Activated naive CD4-positive, alpha-beta T cell treated with anti-CD3 and anti-CD28 coated beads, Interleukin-2, amount 10 ng/mL, durations not matched to agents 7 days and 5 days (primary cell): ENCODE results near the gene FOXF2.

Experiments used
- CTCF ChIA-PET: fragments of 350-600 bp; sonication (Branson Sonifier 250); formaldehyde crosslinking; loops from one replicate; lab custom pipeline; 2021; ENCODE audit warnings: antibody characterized with exemption; lab: Charles Lee
- DNase-seq: peaks from one replicate; pipeline ENCODE4 v3.0.0-alpha.2; 2020
- H3K27ac Mint-ChIP-seq: one replicate; pipeline ENCODE4 v1.8.0; 2021; ENCODE audit warnings: mild to moderate bottlenecking, moderate library complexity, mixed read lengths
- H3K27me3 Mint-ChIP-seq: one replicate; pipeline ENCODE4 v1.8.0; 2021; ENCODE audit warnings: mild to moderate bottlenecking, mixed read lengths
- H3K36me3 Mint-ChIP-seq: one replicate; pipeline ENCODE4 v1.8.0; 2021; ENCODE audit warnings: mixed read lengths
- H3K4me1 Mint-ChIP-seq: one replicate; pipeline ENCODE4 v1.8.0; 2021; ENCODE audit warnings: mixed read lengths
- H3K4me3 Mint-ChIP-seq: one replicate; pipeline ENCODE4 v1.8.0; 2021; ENCODE audit warnings: mild to moderate bottlenecking, moderate library complexity, mixed read lengths
- H3K9me3 Mint-ChIP-seq: one replicate; pipeline ENCODE4 v1.8.0; 2021; ENCODE audit warnings: mixed read lengths

The FOXF2 gene

GRCh38 chr6:1402369-1402768, 13.0 kb downstream of the FOXF2 start:
- DNase-seq, result no peak
- H3K9me3 Mint-ChIP-seq, result no peaks in the 10 kb centered on the region
- CTCF ChIA-PET, result no interaction called here
- no peaks in the 10 kb centered on the region for H3K36me3 Mint-ChIP-seq
- peaks cover 22% of the 10 kb centered on the region for H3K27me3 Mint-ChIP-seq
- no peak overlapping the region for H3K4me3 Mint-ChIP-seq
- no peak overlapping the region for H3K27ac Mint-ChIP-seq
- H3K4me1 Mint-ChIP-seq, result no peaks in the 10 kb centered on the region

GRCh38 chr6:1402868-1403267, 13.5 kb downstream of the FOXF2 start:
- Mint-ChIP-seq H3K4me1 (no peaks in the 10 kb centered on the region), H3K36me3 (no peaks in the 10 kb centered on the region), H3K4me3 (no peak overlapping the region), H3K9me3 (no peaks in the 10 kb centered on the region), H3K27me3 (peaks cover 18% of the 10 kb centered on the region), H3K27ac (no peak overlapping the region)
- CTCF ChIA-PET, result no interaction called here
- no peak for DNase-seq

- CTCF ChIA-PET, result no interaction called here
- peaks cover 14% of the 10 kb centered on the region for H3K27me3 Mint-ChIP-seq
- no peak overlapping the region for H3K4me3 Mint-ChIP-seq
- H3K4me1 Mint-ChIP-seq, result no peaks in the 10 kb centered on the region
- no peak for DNase-seq
- no peaks in the 10 kb centered on the region for H3K36me3 Mint-ChIP-seq
- H3K27ac Mint-ChIP-seq, result no peak overlapping the region
- H3K9me3 Mint-ChIP-seq, result no peaks in the 10 kb centered on the region
Measured at GRCh38 chr6:1403851-1404712, 14.7 kb downstream of the FOXF2 start.

GRCh38 chr6:1404713-1405098, 15.3 kb downstream of the FOXF2 start:
- no peak for DNase-seq
- Mint-ChIP-seq H3K4me1 (no peaks in the 10 kb centered on the region), H3K4me3 (no peak overlapping the region), H3K27me3 (peaks cover 14% of the 10 kb centered on the region), H3K27ac (no peak overlapping the region), H3K9me3 (no peaks in the 10 kb centered on the region), H3K36me3 (no peaks in the 10 kb centered on the region)
- CTCF ChIA-PET, result interaction anchor here (1.0 kb wide), 1 partner anchor 8 kb away, joined by 5 read pairs; no protein-coding TSS in a partner anchor

- Mint-ChIP-seq H3K27me3 (peaks cover 19% of the 10 kb centered on the region), H3K4me3 (no peak overlapping the region), H3K36me3 (no peaks in the 10 kb centered on the region), H3K27ac (no peak overlapping the region), H3K4me1 (no peaks in the 10 kb centered on the region), H3K9me3 (no peaks in the 10 kb centered on the region)
- no peak for DNase-seq
- CTCF ChIA-PET, result interaction anchor here (1.0 kb wide), 1 partner anchor 8 kb away, joined by 5 read pairs; no protein-coding TSS in a partner anchor
Measured at GRCh38 chr6:1405221-1405620, 15.8 kb downstream of the FOXF2 start.

- Mint-ChIP-seq H3K9me3 (no peaks in the 10 kb centered on the region), H3K36me3 (no peaks in the 10 kb centered on the region), H3K4me1 (no peaks in the 10 kb centered on the region), H3K27ac (no peak overlapping the region), H3K4me3 (no peak overlapping the region), H3K27me3 (peaks cover 28% of the 10 kb centered on the region)
- CTCF ChIA-PET, result interaction anchor here (0.6 kb wide), 1 partner anchor 151 kb away, joined by 3 read pairs; no protein-coding TSS in a partner anchor
- DNase-seq, result no peak
Measured at GRCh38 chr6:1406306-1407072, 17.1 kb downstream of the FOXF2 start.

- H3K27ac Mint-ChIP-seq, result no peak overlapping the region
- no peaks in the 10 kb centered on the region for H3K4me1 Mint-ChIP-seq
- CTCF ChIA-PET, result interaction anchor here (0.6 kb wide), 1 partner anchor 152 kb away, joined by 3 read pairs; no protein-coding TSS in a partner anchor
- H3K36me3 Mint-ChIP-seq, result no peaks in the 10 kb centered on the region
- DNase-seq, result no peak
- no peaks in the 10 kb centered on the region for H3K9me3 Mint-ChIP-seq
- H3K27me3 Mint-ChIP-seq, result peaks cover 33% of the 10 kb centered on the region
- H3K4me3 Mint-ChIP-seq, result no peak overlapping the region
Measured at GRCh38 chr6:1407499-1407990, 18.2 kb downstream of the FOXF2 start.

- Mint-ChIP-seq H3K4me1 (no peaks in the 10 kb centered on the region), H3K27ac (no peak overlapping the region), H3K36me3 (no peaks in the 10 kb centered on the region), H3K4me3 (no peak overlapping the region), H3K27me3 (peaks cover 42% of the 10 kb centered on the region), H3K9me3 (no peaks in the 10 kb centered on the region)
- no peak for DNase-seq
- CTCF ChIA-PET, result interaction anchor here (1.0 kb wide), 1 partner anchor 13 kb away, joined by 3 read pairs; no protein-coding TSS in a partner anchor
Measured at GRCh38 chr6:1409774-1410465, 20.5 kb downstream of the FOXF2 start.

- CTCF ChIA-PET, result interaction anchor here (1.4 kb wide), 1 partner anchor 11 kb away, joined by 3 read pairs; no protein-coding TSS in a partner anchor
- H3K9me3 Mint-ChIP-seq, result no peaks in the 10 kb centered on the region
- no peak overlapping the region for H3K27ac Mint-ChIP-seq
- no peak overlapping the region for H3K4me3 Mint-ChIP-seq
- no peak for DNase-seq
- H3K36me3 Mint-ChIP-seq, result no peaks in the 10 kb centered on the region
- H3K4me1 Mint-ChIP-seq, result no peaks in the 10 kb centered on the region
- H3K27me3 Mint-ChIP-seq, result peaks cover 54% of the 10 kb centered on the region
Measured at GRCh38 chr6:1412901-1413300, 23.5 kb downstream of the FOXF2 start.

GRCh38 chr6:1415416-1416063, 26.2 kb downstream of the FOXF2 start:
- Mint-ChIP-seq H3K36me3 (no peaks in the 10 kb centered on the region), H3K4me1 (no peaks in the 10 kb centered on the region), H3K4me3 (no peak overlapping the region), H3K27ac (no peak overlapping the region), H3K9me3 (no peaks in the 10 kb centered on the region), H3K27me3 (peaks cover 40% of the 10 kb centered on the region)
- CTCF ChIA-PET, result no interaction called here
- DNase-seq, result no peak

GRCh38 chr6:1416191-1416760, 26.9 kb downstream of the FOXF2 start:
- Mint-ChIP-seq H3K4me1 (no peaks in the 10 kb centered on the region), H3K36me3 (no peaks in the 10 kb centered on the region), H3K4me3 (no peak overlapping the region), H3K27me3 (peaks cover 34% of the 10 kb centered on the region), H3K9me3 (no peaks in the 10 kb centered on the region), H3K27ac (no peak overlapping the region)
- DNase-seq, result no peak
- CTCF ChIA-PET, result no interaction called here

GRCh38 chr6:1416820-1417219, 27.4 kb downstream of the FOXF2 start:
- Mint-ChIP-seq H3K4me1 (no peaks in the 10 kb centered on the region), H3K27ac (no peak overlapping the region), H3K36me3 (no peaks in the 10 kb centered on the region), H3K27me3 (peaks cover 34% of the 10 kb centered on the region), H3K4me3 (no peak overlapping the region), H3K9me3 (no peaks in the 10 kb centered on the region)
- CTCF ChIA-PET, result interaction anchor here (0.6 kb wide), 1 partner anchor 48 kb away, joined by 4 read pairs; no protein-coding TSS in a partner anchor
- DNase-seq, result no peak

GRCh38 chr6:1417718-1418117, 28.3 kb downstream of the FOXF2 start:
- H3K4me1 Mint-ChIP-seq, result no peaks in the 10 kb centered on the region
- H3K9me3 Mint-ChIP-seq, result no peaks in the 10 kb centered on the region
- peaks cover 28% of the 10 kb centered on the region for H3K27me3 Mint-ChIP-seq
- no peak overlapping the region for H3K27ac Mint-ChIP-seq
- H3K36me3 Mint-ChIP-seq, result no peaks in the 10 kb centered on the region
- no peak for DNase-seq
- CTCF ChIA-PET, result interaction anchor here (0.6 kb wide), 1 partner anchor 481 kb away, joined by 4 read pairs; no protein-coding TSS in a partner anchor
- no peak overlapping the region for H3K4me3 Mint-ChIP-seq
